Activated CD4-positive, alpha-beta T cell treated with anti-CD3 and anti-CD28 coated beads, Interleukin-2, Interleukin-4, amounts not matched to agents 100 ng/mL and 50 ng/mL, durations not matched to agents 16 hours and 8 hours (primary cell): ENCODE data around the gene F11.
"Not testable (repeated sequence)": the region's sequence is repeated elsewhere in the genome, so short reads cannot be mapped to it uniquely, and the experiment has no call there.

Source experiments
- DNase-seq: peaks from one replicate; pipeline ENCODE4 v3.0.0-alpha.2; 2020; ENCODE audit warnings: low spot score

The F11 gene

GRCh38 chr4:186265683-186266652 lies at the start of gene F11:
TSS of gene F11 (plus strand) at chr4:186266189. CDS start at chr4:186267137, 948 bp downstream.
- DNase-seq: no peak

- DNase-seq: no peak
Measured at GRCh38 chr4:186216465-186217024, 49.4 kb upstream of the F11 start.

GRCh38 chr4:186217733-186218293 lies 48.2 kb upstream of the F11 start:
- DNase-seq: no peak

- DNase-seq: no peak
Measured at GRCh38 chr4:186221624-186222023, 44.4 kb upstream of the F11 start.

- no peak for DNase-seq
Measured at GRCh38 chr4:186225848-186226247, 40.1 kb upstream of the F11 start.

GRCh38 chr4:186226521-186227189 lies 39.3 kb upstream of the F11 start:
- no peak for DNase-seq

GRCh38 chr4:186227221-186227620 lies 38.8 kb upstream of the F11 start, which contains the start of gene KLKB1:
TSS of gene KLKB1 (plus strand) at chr4:186227507. CDS start at chr4:186228196, 689 bp downstream.
- no peak for DNase-seq

DNA sequence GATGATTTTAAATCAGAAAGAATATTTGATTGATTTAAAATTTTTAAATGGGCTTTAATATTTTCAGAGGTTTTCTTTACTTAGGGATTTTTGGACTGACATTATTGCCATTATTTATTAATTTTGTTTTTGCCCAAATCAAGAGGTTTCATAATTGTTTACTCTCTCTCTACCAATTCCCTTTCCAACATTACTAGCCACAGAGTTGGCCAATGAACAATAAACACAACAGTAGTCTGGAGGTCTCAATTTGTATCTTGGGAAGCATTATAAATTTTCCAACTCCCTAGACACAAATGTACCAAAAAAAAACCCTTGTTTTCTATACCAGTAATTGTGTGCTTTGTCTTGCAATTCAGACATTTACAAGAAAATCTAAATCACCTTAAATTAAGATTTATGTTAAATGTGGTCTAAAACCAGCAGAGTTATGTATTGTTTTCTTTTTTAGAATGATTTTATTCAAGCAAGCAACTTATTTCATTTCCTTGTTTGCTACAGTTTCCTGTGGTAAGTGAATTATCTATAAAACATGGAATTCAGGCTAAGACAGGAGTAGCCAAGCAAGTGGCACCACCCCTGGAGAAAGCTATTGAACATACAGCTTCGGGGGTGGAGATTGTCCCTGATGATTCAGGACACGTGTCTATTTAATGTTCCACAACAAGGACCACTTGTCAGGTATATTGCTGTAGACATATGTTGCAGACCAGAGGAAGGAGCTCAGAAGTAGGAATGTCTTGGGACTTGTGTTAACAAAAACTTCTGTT lies 38.1 kb upstream of the F11 start:
- DNase-seq: no peak

DNA sequence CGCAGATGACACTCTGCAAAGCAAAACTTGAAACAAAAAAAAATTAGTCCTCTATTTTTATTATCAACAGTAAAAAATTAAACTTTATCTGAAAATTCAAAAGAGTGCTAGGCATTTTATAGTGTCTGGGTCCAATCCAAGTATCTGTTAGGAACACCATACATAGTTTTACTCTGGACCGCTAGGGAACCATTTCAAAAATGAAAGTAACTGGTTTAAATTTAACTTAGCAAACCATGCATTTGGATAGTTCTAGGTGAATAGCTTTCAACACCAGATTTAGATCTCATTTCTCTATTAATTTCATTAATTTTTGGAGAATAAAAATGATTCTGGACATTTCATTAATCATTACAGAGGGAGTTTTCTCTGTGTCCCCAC lies 37.5 kb upstream of the F11 start:
- DNase-seq: no peak

GRCh38 chr4:186234367-186234766 lies 31.6 kb upstream of the F11 start:
- no peak for DNase-seq

DNA sequence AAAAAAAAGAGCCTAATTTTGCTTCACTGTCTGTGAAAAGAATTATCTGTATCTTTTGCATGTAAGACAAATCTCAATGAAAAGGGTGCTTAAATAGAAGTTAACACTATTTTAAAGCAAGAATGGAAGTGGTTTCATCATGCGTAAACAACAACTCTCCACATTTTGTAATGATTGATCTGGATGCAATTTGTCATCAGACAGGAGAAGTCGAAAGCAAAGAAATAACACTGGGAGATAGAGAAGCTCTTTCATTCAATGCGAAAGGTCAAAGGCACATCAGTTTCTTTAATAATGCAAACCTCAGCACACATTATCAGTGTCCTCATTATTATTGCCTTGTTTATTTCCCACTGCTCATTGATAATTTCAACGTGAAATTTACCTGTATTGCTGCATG lies 29.9 kb upstream of the F11 start:
- DNase-seq: no peak

GRCh38 chr4:186240452-186240847 lies 25.5 kb upstream of the F11 start:
- no peak for DNase-seq

- DNase-seq: no peak
Measured at GRCh38 chr4:186240848-186241491, 25.0 kb upstream of the F11 start.

DNA sequence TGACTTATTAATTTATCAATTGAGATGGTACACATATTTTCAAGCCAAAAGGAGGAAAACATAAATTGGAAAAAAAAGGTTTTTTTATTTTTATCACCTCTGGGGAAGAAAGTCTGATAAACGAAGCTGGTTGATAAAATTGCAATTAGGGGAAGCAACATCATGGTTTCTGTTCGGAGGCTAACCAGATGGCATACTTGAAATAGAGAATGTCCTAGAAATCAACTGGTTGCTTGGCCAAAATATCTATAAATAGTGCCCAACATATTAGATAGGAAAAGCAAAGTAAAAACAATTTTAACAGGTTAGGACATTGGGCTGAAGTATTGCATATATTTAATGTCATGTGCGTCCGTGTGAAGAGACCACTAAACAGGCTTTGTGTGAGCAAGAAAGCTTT lies 24.4 kb upstream of the F11 start:
- no peak for DNase-seq

- not testable (repeated sequence) for DNase-seq
Measured at GRCh38 chr4:186242031-186242430, 24.0 kb upstream of the F11 start.

DNA sequence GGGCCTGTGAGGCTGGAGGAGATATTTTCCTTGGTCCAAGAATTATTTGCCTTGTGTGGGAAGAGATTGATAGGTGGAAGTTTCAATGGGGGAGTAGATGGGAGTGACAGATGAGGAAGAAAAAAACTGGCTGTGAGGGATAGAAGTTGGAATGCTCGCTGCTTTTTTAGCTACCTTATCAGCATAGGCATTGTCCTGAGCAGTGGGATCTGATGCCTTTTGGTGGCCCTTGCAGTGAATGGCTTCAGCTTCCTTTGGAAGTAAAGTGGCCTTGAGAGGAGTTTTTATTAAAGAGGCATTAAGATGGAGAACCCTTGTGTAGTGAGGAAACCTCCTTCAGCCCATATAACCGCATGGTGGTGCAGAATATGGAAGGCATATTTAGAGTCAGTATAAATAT lies 22.7 kb upstream of the F11 start:
- DNase-seq: no peak

GRCh38 chr4:186244835-186245234 lies 21.2 kb upstream of the F11 start:
- no peak for DNase-seq

DNA sequence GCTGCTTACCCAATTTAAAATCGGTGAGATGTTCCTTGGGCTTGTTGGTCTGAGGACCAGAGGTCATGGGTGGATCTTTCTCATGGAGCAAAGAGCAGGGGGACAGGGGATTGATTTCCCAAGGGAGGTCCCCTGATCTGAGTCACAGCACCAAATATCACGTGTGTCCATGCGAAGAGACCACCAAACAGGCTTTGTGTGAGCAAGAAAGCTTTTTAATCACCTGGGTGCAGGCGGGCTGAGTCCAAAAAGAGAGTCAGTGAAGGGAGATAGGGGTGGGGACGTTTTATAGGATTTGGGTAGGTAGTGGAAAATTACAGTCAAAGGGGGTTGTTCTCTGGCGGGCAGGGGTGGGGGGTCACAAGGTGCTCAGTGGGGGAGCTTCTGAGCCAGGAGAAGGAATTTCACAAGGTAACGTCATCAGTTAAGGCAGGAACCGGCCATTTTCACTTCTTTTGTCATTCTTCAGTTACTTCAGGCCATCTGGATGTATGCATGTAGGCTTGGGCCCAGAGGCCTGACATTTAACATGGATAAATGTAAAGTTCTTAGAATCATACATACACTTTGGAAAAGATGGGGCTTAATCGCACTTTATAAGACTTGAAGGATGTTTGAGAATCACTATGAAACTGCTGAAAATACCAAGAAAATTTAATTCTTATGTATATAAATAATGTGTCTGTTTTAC lies 18.8 kb upstream of the F11 start:
- not testable (repeated sequence) for DNase-seq

DNA sequence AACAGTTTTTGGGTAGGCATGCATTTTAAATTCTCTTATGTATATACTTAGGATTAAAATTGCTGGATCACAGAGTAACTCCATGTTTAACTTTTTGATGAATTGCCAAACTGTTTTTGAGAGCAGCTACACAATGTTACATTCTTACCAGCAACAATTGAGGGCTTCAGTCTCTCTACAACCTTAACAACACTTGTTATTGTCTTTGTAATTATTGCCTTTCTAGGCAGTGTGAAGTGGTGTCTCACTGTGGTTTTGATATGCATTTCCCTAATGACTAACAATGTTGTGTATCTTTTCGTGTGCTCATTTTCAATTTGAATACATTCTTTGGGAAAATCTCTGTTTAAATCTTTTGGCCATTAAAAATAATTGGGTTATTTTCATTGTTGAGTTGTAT lies 17.3 kb upstream of the F11 start:
- DNase-seq: no peak
